Activated CD4-positive, alpha-beta T cell treated with anti-CD3 and anti-CD28 coated beads, Interleukin-2, Interleukin-6, amounts not matched to agents 100 ng/mL and 50 ng/mL, durations not matched to agents 16 hours and 8 hours (primary cell): ENCODE measurements around the gene LRP6.

Experiments
- DNase-seq: peaks from one replicate; pipeline ENCODE4 v3.0.0-alpha.2; 2020

LRP6 gene

DNA sequence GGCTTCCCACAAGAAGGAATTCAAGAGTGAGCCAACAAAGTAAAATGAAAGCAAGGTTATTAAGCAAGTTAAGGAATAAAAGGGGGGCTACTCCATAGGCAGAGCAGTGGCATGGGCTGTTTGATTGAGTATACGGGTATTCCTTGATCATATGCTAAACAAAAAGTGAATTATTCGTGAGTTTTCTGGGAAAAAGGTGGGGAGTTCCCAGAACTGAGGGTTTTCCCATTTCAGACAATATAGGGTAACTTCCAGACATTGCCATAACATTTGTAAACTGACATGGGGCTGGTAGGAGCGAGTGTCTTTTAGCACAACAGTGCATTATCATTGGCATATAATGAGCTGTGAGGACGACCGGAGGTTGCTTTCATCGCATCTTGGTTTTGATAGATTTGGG is 198.1 kb downstream of the LRP6 start:
- DNase-seq = no peak
